Adipocyte (in vitro differentiated cells): ENCODE results near the gene TLE6.
A peak's percentile ranks its signal among the peaks of the same experiment; 100 is the strongest.

Experiments used
- DNase-seq: peaks from one replicate; pipeline ENCODE4 v3.0.0-alpha.2; 2015; ENCODE audit warnings: low read depth
- H3K27me3 ChIP-seq: replicated peaks from 2 replicates; pipeline ENCODE4 v1.7.0; 2013; ENCODE audit warnings: mild to moderate bottlenecking, low read length, moderate library complexity; ENCODE audit not compliant: control insufficient read depth, insufficient read depth
- H3K36me3 ChIP-seq: 2 replicates; pipeline ENCODE4 v1.7.0; 2013; ENCODE audit warnings: low read length, mild to moderate bottlenecking, moderate library complexity; ENCODE audit not compliant: control insufficient read depth, insufficient read depth, severe bottlenecking
- H3K4me1 ChIP-seq: 2 replicates; pipeline ENCODE4 v1.7.0; 2013; ENCODE audit warnings: mild to moderate bottlenecking, low read length, moderate library complexity; ENCODE audit not compliant: control insufficient read depth, insufficient read depth
- H3K4me3 ChIP-seq: 2 replicates; pipeline ENCODE4 v1.7.0; 2013; ENCODE audit warnings: mild to moderate bottlenecking, low read length, moderate library complexity
- H3K9ac ChIP-seq: 2 replicates; pipeline ENCODE4 v1.7.0; 2013; ENCODE audit warnings: mild to moderate bottlenecking, low read length, moderate library complexity
- H3K9me3 ChIP-seq: 2 replicates; pipeline ENCODE4 v1.7.0; 2013; ENCODE audit warnings: mild to moderate bottlenecking, low read length, moderate library complexity; ENCODE audit not compliant: control insufficient read depth

The TLE6 gene

DNA sequence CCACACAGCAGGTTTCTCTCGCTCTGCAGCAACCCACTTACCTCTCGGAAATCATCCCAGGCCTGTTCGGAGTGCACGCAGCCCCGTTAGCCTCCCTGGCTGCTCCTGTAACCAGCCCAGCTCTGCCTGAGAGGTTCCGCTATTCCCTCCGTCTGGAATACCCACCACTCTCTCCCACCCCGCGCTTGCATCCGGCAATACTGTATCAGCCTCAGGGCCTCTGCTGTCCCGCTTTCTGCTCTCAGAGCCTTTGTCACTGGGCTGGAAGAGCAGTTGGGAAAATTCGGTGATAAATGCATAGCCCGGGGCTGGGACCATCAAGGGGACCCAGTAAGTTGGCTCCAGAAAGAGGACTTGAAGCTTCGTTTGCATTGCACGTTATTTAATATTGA lies 759 bp upstream of the TLE6 start:
- DNase-seq = peak; percentile 4
- peaks cover 44% of the 10 kb centered on the region for H3K4me1 ChIP-seq
- no peaks in the 10 kb centered on the region for H3K36me3 ChIP-seq
- peak overlapping the region; percentile 83 for H3K9ac ChIP-seq
- no peaks in the 10 kb centered on the region for H3K9me3 ChIP-seq
- no peaks in the 10 kb centered on the region for H3K27me3 ChIP-seq
- peak overlapping the region; percentile 85 for H3K4me3 ChIP-seq

DNA sequence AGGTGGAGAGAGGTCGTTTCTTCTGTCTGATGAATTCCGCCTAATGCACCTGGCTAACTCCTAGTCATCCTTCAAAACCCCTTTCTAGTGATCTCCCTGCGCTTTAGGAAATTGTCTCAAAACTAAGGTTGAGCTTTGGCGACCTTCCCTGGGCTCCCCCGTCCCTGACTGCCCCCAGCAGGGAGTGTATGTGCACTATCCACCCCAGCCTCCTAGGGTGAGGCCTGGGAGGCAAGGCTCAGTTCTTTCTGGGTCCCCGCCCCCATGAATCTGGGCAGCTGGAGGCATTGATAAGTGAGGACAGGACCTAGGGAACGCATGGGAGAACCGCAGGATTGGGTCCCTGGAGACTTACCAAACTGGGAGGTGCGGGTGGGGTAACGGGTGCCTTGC lies 378 bp downstream of the TLE6 start:
- Histone ChIP-seq H3K4me1 (peaks cover 38% of the 10 kb centered on the region), H3K4me3 (peak overlapping the region; percentile 85), H3K9me3 (no peaks in the 10 kb centered on the region), H3K36me3 (no peaks in the 10 kb centered on the region), H3K9ac (no peak overlapping the region), H3K27me3 (no peaks in the 10 kb centered on the region)
- DNase-seq = no peak

DNA sequence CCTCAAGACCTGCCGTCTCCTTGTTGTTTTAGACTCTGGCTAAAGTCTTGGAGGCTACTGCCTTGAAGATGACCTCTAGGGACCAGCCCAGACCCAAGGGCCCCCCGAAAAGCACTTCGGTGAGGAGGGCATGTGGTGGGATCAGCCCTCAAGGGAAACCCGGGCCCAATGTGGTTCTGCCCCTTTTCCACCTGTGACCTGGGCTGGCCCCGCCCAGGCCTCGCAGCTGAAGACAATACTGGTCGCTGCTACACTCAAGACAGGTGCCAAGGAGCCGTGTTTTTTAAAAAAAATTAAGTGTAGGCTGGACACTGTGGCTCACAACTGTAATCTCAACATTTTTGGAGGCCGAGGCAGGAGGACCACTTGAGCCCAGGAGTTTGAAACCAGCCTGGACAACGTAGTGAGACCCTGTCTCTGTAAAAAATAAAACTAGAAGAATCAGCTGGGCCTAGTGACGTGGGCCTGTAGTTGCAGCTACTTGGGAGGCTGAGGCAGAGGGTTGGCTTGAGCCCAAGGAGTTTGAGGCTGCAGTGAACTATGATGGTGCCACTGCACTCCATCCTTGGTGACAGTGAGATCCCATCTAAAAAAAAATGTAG lies 903 bp downstream of the TLE6 start:
- H3K9me3 ChIP-seq = no peaks in the 10 kb centered on the region
- H3K9ac ChIP-seq = no peak overlapping the region
- DNase-seq = no peak
- H3K27me3 ChIP-seq = no peaks in the 10 kb centered on the region
- peaks cover 38% of the 10 kb centered on the region for H3K4me1 ChIP-seq
- H3K36me3 ChIP-seq = no peaks in the 10 kb centered on the region
- H3K4me3 ChIP-seq = no peak overlapping the region

DNA sequence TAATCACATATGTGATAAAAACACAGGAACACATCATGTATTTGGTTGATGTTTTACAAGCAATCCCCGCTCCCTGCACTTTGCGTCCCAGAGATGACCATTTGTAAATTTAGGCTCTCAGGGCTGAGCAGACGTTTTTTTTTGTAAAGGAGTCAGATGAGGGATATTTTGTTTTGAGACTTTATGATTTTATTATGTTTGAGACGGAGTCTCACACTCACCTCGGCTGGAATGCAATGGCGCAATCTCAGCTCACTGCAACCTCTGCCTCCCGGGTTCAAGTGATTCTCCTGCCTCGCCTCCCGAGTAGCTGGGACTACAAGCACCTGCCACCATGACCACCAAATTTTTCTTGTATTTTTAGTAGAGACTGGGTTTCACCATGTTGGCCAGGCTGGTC lies 1.4 kb downstream of the TLE6 start:
- no peak for DNase-seq
- Histone ChIP-seq H3K27me3 (no peaks in the 10 kb centered on the region), H3K36me3 (no peaks in the 10 kb centered on the region), H3K9me3 (no peaks in the 10 kb centered on the region), H3K4me3 (no peak overlapping the region), H3K4me1 (peaks cover 39% of the 10 kb centered on the region), H3K9ac (no peak overlapping the region)

DNA sequence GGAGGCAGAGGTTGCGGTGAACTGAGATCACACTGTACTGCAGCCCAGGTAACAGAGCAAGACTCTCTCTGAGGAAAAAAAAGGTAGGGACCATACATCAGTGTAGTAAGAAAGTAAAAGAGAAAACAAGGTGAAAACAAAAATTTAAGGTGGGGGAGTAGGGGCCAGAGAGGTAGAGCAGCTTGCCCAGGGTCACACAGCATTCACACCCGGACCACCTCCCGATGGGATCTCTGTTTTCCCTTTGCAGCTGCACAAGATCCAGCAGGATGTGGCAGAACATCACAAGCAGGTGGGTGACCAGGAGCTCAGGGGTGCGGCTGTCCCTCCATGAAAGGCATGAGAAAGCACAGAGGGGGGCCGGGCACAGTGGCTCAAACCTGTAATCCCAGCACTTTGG lies 4.5 kb downstream of the TLE6 start:
- Histone ChIP-seq H3K4me1 (peaks cover 23% of the 10 kb centered on the region), H3K9ac (no peak overlapping the region), H3K27me3 (peaks cover 5% of the 10 kb centered on the region), H3K36me3 (no peaks in the 10 kb centered on the region), H3K9me3 (no peaks in the 10 kb centered on the region), H3K4me3 (no peak overlapping the region)
- no peak for DNase-seq

DNA sequence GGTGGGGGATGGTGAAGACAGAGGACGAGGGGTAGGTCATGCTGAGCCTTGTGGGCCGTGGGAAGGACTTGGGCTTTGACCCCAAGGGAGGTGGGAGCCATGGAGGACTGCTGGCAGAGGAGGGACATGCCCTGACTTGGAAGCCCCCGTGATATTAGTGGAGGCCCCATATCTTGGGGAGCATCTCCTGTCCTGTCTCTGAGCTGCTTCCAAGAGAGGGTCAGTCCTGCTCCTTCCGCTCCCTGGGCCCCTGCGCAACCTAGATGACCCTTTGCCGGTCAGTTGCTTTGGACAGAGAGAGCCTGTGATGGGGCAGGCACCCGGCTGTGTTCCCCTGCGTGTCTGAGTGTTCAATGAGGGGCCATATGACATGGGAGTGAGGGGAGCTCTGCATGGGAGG lies 5.2 kb downstream of the TLE6 start:
- peaks cover 22% of the 10 kb centered on the region for H3K4me1 ChIP-seq
- no peak for DNase-seq
- H3K9me3 ChIP-seq = no peaks in the 10 kb centered on the region
- no peak overlapping the region for H3K4me3 ChIP-seq
- peaks cover 11% of the 10 kb centered on the region for H3K27me3 ChIP-seq
- H3K9ac ChIP-seq = peak overlapping the region; percentile 54
- no peaks in the 10 kb centered on the region for H3K36me3 ChIP-seq

DNA sequence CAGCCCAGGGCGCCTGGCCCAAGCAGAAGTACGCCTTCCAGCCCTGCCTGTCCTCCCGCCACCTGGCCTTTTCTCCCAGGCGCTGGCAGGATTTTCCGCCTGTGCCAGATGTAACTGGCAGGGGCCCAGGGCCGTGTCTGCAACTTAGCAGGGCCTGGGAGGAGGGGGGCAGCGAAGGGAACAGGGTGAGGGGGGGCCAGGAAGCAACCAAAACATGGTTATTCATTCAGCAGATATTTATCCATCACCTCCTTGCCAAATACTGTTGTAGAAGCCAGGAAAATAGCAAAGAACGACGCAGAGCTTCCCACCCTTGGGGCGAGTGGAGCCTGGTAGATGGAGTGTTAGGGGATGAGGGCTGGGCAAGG lies 5.6 kb downstream of the TLE6 start:
- Histone ChIP-seq H3K36me3 (no peaks in the 10 kb centered on the region), H3K4me3 (no peak overlapping the region), H3K9me3 (no peaks in the 10 kb centered on the region), H3K4me1 (peaks cover 22% of the 10 kb centered on the region), H3K27me3 (peaks cover 11% of the 10 kb centered on the region), H3K9ac (peak overlapping the region; percentile 70)
- peak; percentile 82 for DNase-seq

DNA sequence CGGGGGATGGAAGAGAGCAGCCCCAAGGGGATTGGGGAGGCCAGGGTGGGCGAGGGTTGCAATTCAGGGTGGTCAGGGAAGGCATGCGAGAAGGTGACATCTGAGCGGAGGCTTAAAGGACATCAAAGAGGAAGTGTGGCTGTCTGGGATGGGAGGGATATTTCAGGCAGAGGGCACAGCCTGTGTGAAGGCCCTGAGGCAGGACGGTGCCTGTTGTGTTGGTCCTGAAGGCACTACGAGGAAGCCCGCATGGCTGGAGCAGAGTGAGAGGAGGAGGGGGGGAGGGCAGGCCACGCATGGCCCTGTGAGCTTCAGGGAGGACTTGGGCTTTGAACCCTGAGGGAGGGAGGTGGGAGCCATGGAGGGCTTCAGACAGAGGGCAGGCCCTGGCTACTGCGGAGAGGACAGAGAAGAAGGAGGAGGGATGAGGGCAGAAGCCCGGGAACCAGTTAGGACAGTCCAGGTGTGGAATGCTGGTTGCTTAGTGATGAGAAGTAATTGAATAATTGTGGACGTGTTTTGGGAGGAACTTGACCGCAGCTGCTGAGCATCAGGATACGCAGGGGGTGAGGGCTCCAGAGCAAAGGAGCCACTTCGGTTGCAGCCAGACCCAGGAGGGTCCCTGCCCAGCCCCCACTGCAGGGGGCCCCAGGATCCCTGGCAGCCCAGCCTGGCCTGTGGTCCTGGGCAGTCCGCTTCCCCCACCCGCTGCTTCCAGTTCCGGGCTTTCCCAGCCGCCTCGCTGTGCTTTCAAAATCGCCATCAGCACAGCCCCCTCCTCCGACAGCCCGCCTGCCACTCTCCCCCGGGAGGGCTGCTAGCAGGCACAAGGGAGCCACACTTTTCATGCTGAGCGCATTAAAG lies 6.2 kb downstream of the TLE6 start:
- no peaks in the 10 kb centered on the region for H3K9me3 ChIP-seq
- no peaks in the 10 kb centered on the region for H3K36me3 ChIP-seq
- peaks cover 22% of the 10 kb centered on the region for H3K4me1 ChIP-seq
- peak overlapping the region; percentile 58 for H3K4me3 ChIP-seq
- peak; percentile 66 for DNase-seq
- peak overlapping the region; percentile 70 for H3K9ac ChIP-seq
- H3K27me3 ChIP-seq = peaks cover 11% of the 10 kb centered on the region

DNA sequence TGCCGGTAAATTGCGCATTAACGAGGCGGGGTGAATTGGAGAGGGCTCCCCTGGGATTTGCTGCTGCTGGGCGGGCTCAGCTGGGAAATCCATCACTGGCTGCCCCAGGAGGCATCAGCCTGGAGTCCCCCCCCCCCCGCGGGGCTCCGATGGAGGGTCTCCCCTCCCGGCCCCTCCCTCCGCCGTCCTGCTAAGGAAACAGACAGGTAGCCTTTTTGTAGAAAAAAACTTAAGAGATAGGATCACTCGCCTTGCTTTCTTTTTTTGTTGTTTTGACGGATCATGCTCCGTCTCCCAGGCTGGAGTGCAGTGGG lies 6.8 kb downstream of the TLE6 start:
- DNase-seq = no peak
- H3K36me3 ChIP-seq = no peaks in the 10 kb centered on the region
- H3K27me3 ChIP-seq = peaks cover 11% of the 10 kb centered on the region

DNA sequence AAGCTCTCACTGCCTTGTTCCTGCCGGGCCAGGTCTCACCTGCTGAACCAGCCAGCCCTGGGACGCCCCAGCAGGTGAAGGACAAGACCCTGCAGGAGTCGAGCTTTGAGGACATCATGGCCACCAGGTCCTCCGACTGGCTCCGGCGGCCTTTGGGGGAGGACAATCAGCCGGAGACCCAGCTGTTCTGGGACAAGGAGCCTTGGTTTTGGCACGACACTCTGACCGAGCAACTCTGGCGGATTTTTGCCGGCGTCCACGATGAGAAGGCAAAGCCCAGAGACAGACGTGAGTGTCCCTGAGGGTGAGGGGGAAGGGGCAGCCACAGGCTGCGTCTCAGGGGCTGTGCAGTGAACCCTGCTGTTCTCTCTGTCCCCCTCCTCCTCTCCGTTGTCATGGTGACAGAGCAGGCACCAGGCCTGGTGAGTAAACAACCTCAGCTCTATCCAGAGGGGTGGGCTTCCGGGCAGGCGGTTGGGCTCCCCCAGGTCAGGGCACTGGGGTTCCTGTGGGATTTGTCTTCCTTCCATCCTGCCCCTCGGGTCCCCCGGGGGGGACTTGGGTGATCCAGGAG lies 9.7 kb downstream of the TLE6 start:
- H3K27me3 ChIP-seq = peaks cover 11% of the 10 kb centered on the region
- no peak for DNase-seq
- H3K4me1 ChIP-seq = peaks cover 22% of the 10 kb centered on the region
- no peak overlapping the region for H3K9ac ChIP-seq
- H3K9me3 ChIP-seq = no peaks in the 10 kb centered on the region
- no peak overlapping the region for H3K4me3 ChIP-seq
- H3K36me3 ChIP-seq = no peaks in the 10 kb centered on the region

More for the DNA sequence above, 6.8 kb downstream of the TLE6 start:
- peak overlapping the region; percentile 70 for H3K9ac ChIP-seq
- no peaks in the 10 kb centered on the region for H3K9me3 ChIP-seq
- H3K4me1 ChIP-seq = peaks cover 22% of the 10 kb centered on the region
- peak overlapping the region; percentile 58 for H3K4me3 ChIP-seq

DNA sequence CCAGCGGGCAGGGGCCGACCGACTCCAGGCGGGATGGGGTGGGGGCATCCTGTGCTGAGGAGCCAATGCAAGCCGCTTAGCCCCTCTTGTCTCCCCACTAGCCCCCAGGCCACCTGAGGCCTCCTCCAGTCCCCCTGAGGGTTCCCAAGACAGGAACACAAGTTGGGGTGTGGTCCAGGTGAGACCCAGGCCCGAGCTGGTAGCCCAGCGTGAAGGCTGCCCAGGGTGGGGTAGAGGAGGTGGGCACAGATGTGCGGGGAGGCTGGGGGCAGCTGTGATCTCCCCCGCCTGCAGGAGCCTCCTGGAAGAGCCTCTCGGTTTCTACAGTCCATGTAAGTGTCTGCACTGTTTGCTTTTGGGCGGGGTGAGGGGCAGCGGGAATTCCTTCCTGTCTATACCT lies 10.4 kb downstream of the TLE6 start:
- Histone ChIP-seq H3K9ac (no peak overlapping the region), H3K4me1 (peaks cover 17% of the 10 kb centered on the region), H3K27me3 (peaks cover 11% of the 10 kb centered on the region), H3K4me3 (no peak overlapping the region), H3K9me3 (no peaks in the 10 kb centered on the region), H3K36me3 (no peaks in the 10 kb centered on the region)
- DNase-seq = no peak
